H1 (cell line): ENCODE data around the gene PRRC1. TPM values are rescaled to one million over a fixed set of nuclear protein-coding genes. Genes with fewer than 3 reads are reported as not detected.

Experiments used
- BCL11A ChIP-seq, 2 experiments: IDR thresholded peaks; one replicate each; pipeline ENCODE4 v1.6.1; 2011; ENCODE audit warnings: low read depth in 2 of 2, low read length in 2 of 2, mild to moderate bottlenecking in 2 of 2
- CBX5 ChIP-seq: fragments of 300-800, 300-1000 bp; sonication (generic); IDR thresholded peaks from 2 replicates; pipeline ENCODE4 v1.7.1; 2016; ENCODE audit warnings: antibody characterized with exemption, low read length, low read depth
- CHD7 ChIP-seq: fragments of 300-600 bp; sonication (generic); IDR thresholded peaks from 2 replicates; pipeline ENCODE4 v1.7.1; 2012; ENCODE audit warnings: low read length, moderate library complexity, mild to moderate bottlenecking, inconsistent platforms; ENCODE audit not compliant: insufficient replicate concordance
- GTF2F1 ChIP-seq: IDR thresholded peaks from 2 replicates; pipeline ENCODE4 v1.6.1; 2012; ENCODE audit warnings: low read depth, low read length, improper control_type of control experiment, borderline replicate concordance
- HDAC6 ChIP-seq: IDR thresholded peaks from one replicate; pipeline ENCODE4 v1.7.1; 2012; ENCODE audit warnings: low read depth, mild to moderate bottlenecking, inconsistent platforms, low read length, moderate library complexity
- JUN ChIP-seq: IDR thresholded peaks from 2 replicates; pipeline ENCODE4 v1.6.1; 2011; ENCODE audit warnings: low read depth, mild to moderate bottlenecking, improper control_type of control experiment, low read length
- KDM5A ChIP-seq: fragments of 200-600 bp; IDR thresholded peaks from 2 replicates; pipeline ENCODE4 v1.7.1; 2012; ENCODE audit warnings: mild to moderate bottlenecking, low read length, inconsistent platforms, mixed read lengths
- MAFK ChIP-seq: IDR thresholded peaks from 2 replicates; pipeline ENCODE4 v1.6.1; 2012; ENCODE audit warnings: low read depth, mild to moderate bottlenecking, improper control_type of control experiment, low read length
- POLR2AphosphoS5 ChIP-seq: IDR thresholded peaks from 2 replicates; pipeline ENCODE4 v1.6.1; 2011; ENCODE audit warnings: low read depth, low read length
- SRF ChIP-seq: IDR thresholded peaks from 2 replicates; pipeline ENCODE4 v1.6.1; 2011; ENCODE audit warnings: mild to moderate bottlenecking, low read depth, low read length, moderate library complexity
- TBP ChIP-seq: IDR thresholded peaks from 2 replicates; pipeline ENCODE4 v1.6.1; 2011; ENCODE audit warnings: low read depth, low read length, improper control_type of control experiment
- polyA plus RNA-seq, 7 experiments: library from polyadenylated mRNA; depleted of rRNA in 3 of 7; stranded (reverse) in 5 of 7; unstranded in 2 of 7; fragments of >200 nt in 5 of 7; fragments of 200-250 nt in 2 of 7; gene quantifications; 1 replicate in 5 of 7; 2 replicates in 1 of 7; 4 replicates in 1 of 7; pipeline versions ENCODE4 v1.2.1 to v1.2.3, GENCODE V29; 2011 to 2013; ENCODE audit warnings: missing spikeins in 2 of 7, mixed read lengths in 2 of 7
- total RNA-seq: library from RNA; stranded (reverse); fragmentation: NEBNext Ultra II Directional; extraction: Animal tissue kit (Norgen Biotek cat#: 25700); gene quantifications from 2 replicates; pipeline ENCODE4 v1.2.1, GENCODE V29; 2021

The PRRC1 gene
- total and polyA plus RNA-seq, 2 of the 8 experiments (the other 6 are each of a cell fraction or from before 2014, with no cell fraction given): 54.6 to 78.6 TPM

GRCh38 chr5:127514816-127515215 lies 2.6 kb upstream of the PRRC1 start (continued):
- TF ChIP-seq CHD7 (no peak), POLR2AphosphoS5 (no peak), CBX5 (no peak), MAFK (no peak), SRF (no peak), KDM5A (no peak), GTF2F1 (no peak), BCL11A (IDR thresholded peaks at IDR 0.05; ENCODE audit: low read depth in 2 of 2, low read length in 2 of 2) (no peak), TBP (no peak), HDAC6 (no peak), JUN (no peak)
